ENCODE measurements around the gene BAX. TPM values are rescaled to one million over a fixed set of nuclear protein-coding genes. Genes with fewer than 3 reads are reported as not detected.

Gene BAX
- polyA plus RNA-seq, 1 of the 3 experiments (the other 2 are of a cell fraction), result 640 TPM

GRCh38 chr19:48970923-48971395, 16.3 kb downstream of the BAX start:
- Histone ChIP-seq H3K4me1 (ENCODE audit: control insufficient read depth in 1 of 2, insufficient read depth in 2 of 2, low read depth in 1 of 2, low read length in 1 of 2) (peaks cover 0 to 9% of the 10 kb centered on the region in 2 experiments; a peak in 2 of 4 replicates), H3K27me3 (ENCODE audit: insufficient read depth) (no peaks in the 10 kb centered on the region), H3K9me3 (no peaks in the 10 kb centered on the region), H3K4me2 (no peak overlapping the region), H3K4me3 (ENCODE audit: low read depth in 2 of 2, low read length in 1 of 2) (no peak overlapping the region; a peak in 1 of 4 replicates), H4K20me1 (ENCODE audit: insufficient read depth) (peaks cover 11% of the 10 kb centered on the region), H3K27ac (ENCODE audit: low read depth in 2 of 2, low read length in 1 of 2) (no peak overlapping the region), H2AFZ (ENCODE audit: low read depth) (no peak overlapping the region), H3K79me2 (ENCODE audit: insufficient read depth) (peaks cover 11% of the 10 kb centered on the region), H3K9ac (no peak overlapping the region), H3F3A (replicated peaks; ENCODE audit: insufficient read depth) (peaks cover 30% of the 10 kb centered on the region), H3K9me2 (no peaks in the 10 kb centered on the region), H3K36me3 (replicated peaks in 1 of 2; ENCODE audit: control insufficient read depth in 1 of 2, insufficient read depth in 2 of 2, low read length in 1 of 2) (peaks cover 21 to 40% of the 10 kb centered on the region in 2 experiments)
- peak; percentile 82 for TF ChIP-seq RAD21 (IDR thresholded peaks at IDR 0.05; ENCODE audit: low read length)
- peak; percentile 77 for TF ChIP-seq SMC3 (IDR thresholded peaks at IDR 0.05; ENCODE audit: low read depth, low read length)
- no peak for TF ChIP-seq ELF1 (IDR thresholded peaks at IDR 0.05)
- TF ChIP-seq CTCF (IDR thresholded peaks at IDR 0.05), result peak; percentile 94
- no peak for TF ChIP-seq NRF1 (IDR thresholded peaks at IDR 0.05; ENCODE audit: low read depth, low read length)
- TF ChIP-seq FOXJ3 (CRISPR knock-in tag; IDR thresholded peaks at IDR 0.05), result no peak
- TF ChIP-seq EP300 (IDR thresholded peaks at IDR 0.05; ENCODE audit: borderline replicate concordance in 1 of 2, low read depth in 1 of 2, low read length in 1 of 2), result no peak
- peak; percentile 87 for DNase-seq
- POLR2A ChIA-PET, result interaction anchor here (1.1 to 1.2 kb wide), 2 partner anchors 135 to 183 kb away, joined by 4 read pairs; partner anchors contain the start of gene HSD17B14
- 24% methylated on average over 18 of the region's 19 CpGs for WGBS (ENCODE audit: low lambda C conversion rate)
- CTCF ChIA-PET, result interaction anchor here (0.5 to 4.8 kb wide), 54 partner anchors 9 to 382 kb away, joined by 3 to 54 read pairs (median 4); partner anchors contain the start of genes BAX, CA11, DHDH and GYS1

- Histone ChIP-seq H3K27me3 (ENCODE audit: insufficient read depth) (no peaks in the 10 kb centered on the region), H3K9me2 (no peaks in the 10 kb centered on the region), H3K4me2 (no peak overlapping the region), H3K4me3 (ENCODE audit: low read depth in 2 of 2, low read length in 1 of 2) (no peak overlapping the region), H3F3A (replicated peaks; ENCODE audit: insufficient read depth) (peaks cover 21% of the 10 kb centered on the region), H3K4me1 (ENCODE audit: control insufficient read depth in 1 of 2, insufficient read depth in 2 of 2, low read depth in 1 of 2, low read length in 1 of 2) (no peaks in the 10 kb centered on the region), H3K36me3 (replicated peaks in 1 of 2; ENCODE audit: control insufficient read depth in 1 of 2, insufficient read depth in 2 of 2, low read length in 1 of 2) (peaks cover 8 to 33% of the 10 kb centered on the region in 2 experiments), H4K20me1 (ENCODE audit: insufficient read depth) (no peaks in the 10 kb centered on the region), H3K27ac (ENCODE audit: low read depth in 2 of 2, low read length in 1 of 2) (no peak overlapping the region), H3K9ac (no peak overlapping the region), H3K79me2 (ENCODE audit: insufficient read depth) (no peaks in the 10 kb centered on the region), H2AFZ (ENCODE audit: low read depth) (no peak overlapping the region), H3K9me3 (no peaks in the 10 kb centered on the region)
- CTCF ChIA-PET, result interaction anchor here (1.0 to 4.5 kb wide), 5 partner anchors 8 to 188 kb away, joined by 3 to 27 read pairs (median 4); partner anchors contain the start of genes GYS1 and RUVBL2
- POLR2A ChIA-PET, result interaction anchor here (0.9 kb wide), 1 partner anchor 10 kb away, joined by 3 read pairs; no protein-coding TSS in a partner anchor
- peak; percentile 65 for TF ChIP-seq GABPA (IDR thresholded peaks at IDR 0.05; ENCODE audit: low read depth)
- no peak for TF ChIP-seq ZBTB33 (IDR thresholded peaks at IDR 0.05; ENCODE audit: borderline replicate concordance, low read depth)
- peak; percentile 72 for TF ChIP-seq CHD2 (IDR thresholded peaks at IDR 0.05; ENCODE audit: low read length, partially characterized antibody)
- no peak for TF ChIP-seq FOXJ3 (CRISPR knock-in tag; IDR thresholded peaks at IDR 0.05)
- no peak for TF ChIP-seq PBX3 (IDR thresholded peaks at IDR 0.05)
- no peak for TF ChIP-seq POLR2AphosphoS5 (IDR thresholded peaks at IDR 0.05; ENCODE audit: low read depth, low read length)
- no peak for TF ChIP-seq MXI1 (IDR thresholded peaks at IDR 0.05; ENCODE audit: low read depth, low read length)
- no peak for TF ChIP-seq MEF2A (IDR thresholded peaks at IDR 0.05; ENCODE audit: borderline replicate concordance, low read depth)
- no peak for TF ChIP-seq EP300 (IDR thresholded peaks at IDR 0.05; ENCODE audit: borderline replicate concordance in 1 of 2, low read depth in 1 of 2, low read length in 1 of 2)
- peak; percentile 61; the same call in 1 of the 2 replicates for TF ChIP-seq ELF1 (IDR thresholded peaks at IDR 0.05)
- TF ChIP-seq TEAD4 (IDR thresholded peaks at IDR 0.05; ENCODE audit: borderline replicate concordance, insufficient read depth), result no peak
- DNase-seq, result peak; percentile 72
- 89% methylated on average over 11 of the region's 13 CpGs for WGBS (ENCODE audit: low lambda C conversion rate)
Measured at GRCh38 chr19:48975947-48976847, 21.5 kb downstream of the BAX start.

Measured in SK-N-SH (cell line).